Measurements from ENCODE around the gene DAP.

GRCh38 chr5:10743951-10744350 is 17.1 kb downstream of the DAP start:
- TF ChIP-seq E2F4 (IDR thresholded peaks at IDR 0.05; ENCODE audit: low read depth, low read length): no peak
- TF ChIP-seq RCOR1 (conservative IDR thresholded peaks at IDR 0.05; ENCODE audit: low read depth, low read length): no peak

Measured in GM12878 (cell line).